K562 (cell line): ENCODE results near the gene MRPS18B. TPM values are rescaled to one million over a fixed set of nuclear protein-coding genes. Genes with fewer than 3 reads are reported as not detected.
A peak's percentile ranks its signal among the peaks of the same experiment; 100 is the strongest.

Source experiments
- HDAC8 ChIP-seq: fragments of 450-650 bp; IDR thresholded peaks from 2 replicates; pipeline ENCODE4 v1.6.1; 2016; ENCODE audit warnings: mild to moderate bottlenecking, missing genetic modification characterization, moderate library complexity, missing compliant biosample characterization
- RFX7 ChIP-seq: fragments of 250-450 bp; sonication (Bioruptor Pico); IDR thresholded peaks from 2 replicates; pipeline ENCODE4 v1.5.1; 2021; ENCODE audit warnings: mild to moderate bottlenecking
- SMC3 ChIP-seq: conservative IDR thresholded peaks from 2 replicates; pipeline ENCODE4 v1.6.1; 2011; ENCODE audit warnings: low read depth, low read length, improper control_type of control experiment; ENCODE audit not compliant: insufficient read depth
- TBP ChIP-seq: optimal IDR thresholded peaks from 2 replicates; pipeline ENCODE3; 2011; ENCODE audit warnings: low read depth, low read length, improper control_type of control experiment
- TFAM ChIP-seq: fragments of 250-450 bp; sonication (Bioruptor Pico); conservative IDR thresholded peaks from 2 replicates; pipeline ENCODE4 v1.5.0; 2021; ENCODE audit warnings: mild to moderate bottlenecking, moderate library complexity
- ZNF146 ChIP-seq: IDR thresholded peaks from one replicate; pipeline ENCODE4 v1.6.1; 2018; ENCODE audit warnings: missing compliant biosample characterization; ENCODE audit not compliant: unreplicated experiment
- ZNF717 ChIP-seq: fragments of 250-450 bp; sonication (Bioruptor Pico); IDR thresholded peaks from 2 replicates; pipeline ENCODE4 v1.5.0; 2021
- polyA plus RNA-seq, 8 experiments: library from polyadenylated mRNA; depleted of rRNA in 4 of 8; stranded (reverse) in 5 of 8; unstranded in 3 of 8; fragments of >200 nt; fragmentation: Nextera tagmentation in 2 of 8; fragmentation: Illumina TruSeq in 1 of 8; extraction: Ambion mirVana in 2 of 8; extraction: Trizol in 1 of 8; gene quantifications; 2 replicates each; pipeline versions ENCODE4 v1.2.1 to v1.2.3, GENCODE V29; 2011 to 2014; ENCODE audit warnings: inconsistent platforms in 1 of 8, missing spikeins in 1 of 8
- total RNA-seq, 7 experiments: library from RNA; depleted of rRNA in 6 of 7; stranded (reverse); fragments of >200 nt in 6 of 7; fragmentation: Illumina TruSeq in 2 of 7; extraction: Trizol in 2 of 7; gene quantifications; 2 replicates each; pipeline versions ENCODE4 v1.2.1 to v1.2.3, GENCODE V29; 2011 to 2021; ENCODE audit warnings: low replicate concordance in 1 of 7
- TF ChIP-seq, protein P1 (sequence below): fragments of 250-450 bp; sonication (Bioruptor Pico); IDR thresholded peaks from 2 replicates; pipeline ENCODE4 v1.9.0; 2021; ENCODE audit warnings: mild to moderate bottlenecking
- TF ChIP-seq, protein P2 (sequence below): fragments of 450-650 bp; IDR thresholded peaks from 2 replicates; pipeline ENCODE4 v1.7.1; 2018; ENCODE audit warnings: mild to moderate bottlenecking, low read depth; ENCODE audit not compliant: partially characterized antibody
- TF ChIP-seq, protein P3 (sequence below): fragments of 450-650 bp; IDR thresholded peaks from 2 replicates; pipeline ENCODE4 v1.6.1; 2016; ENCODE audit warnings: mild to moderate bottlenecking
- TF ChIP-seq, protein P4 (sequence below): sonication (generic); formaldehyde crosslinking; IDR thresholded peaks from 2 replicates; pipeline ENCODE4 v1.8.1; 2022; ENCODE audit warnings: missing genetic modification reagents
- TF ChIP-seq, protein P5 (sequence below), 2 experiments: IDR thresholded peaks; 2 replicates each; pipeline ENCODE4 v1.6.1; 2012; ENCODE audit warnings: improper control_type of control experiment in 2 of 2, low read depth in 2 of 2, low read length in 2 of 2, borderline replicate concordance in 1 of 2
- TF ChIP-seq, protein P6 (sequence below): fragments of 250-450 bp; sonication (Bioruptor Pico); IDR thresholded peaks from 2 replicates; pipeline ENCODE4 v1.9.0; 2021; ENCODE audit warnings: mild to moderate bottlenecking, inconsistent platforms

Gene MRPS18B
- total and polyA plus RNA-seq, 9 of the 15 experiments (the other 6 are each of a cell fraction or from before 2014, with no cell fraction given): 132 to 383 (median 178) TPM

DNA sequence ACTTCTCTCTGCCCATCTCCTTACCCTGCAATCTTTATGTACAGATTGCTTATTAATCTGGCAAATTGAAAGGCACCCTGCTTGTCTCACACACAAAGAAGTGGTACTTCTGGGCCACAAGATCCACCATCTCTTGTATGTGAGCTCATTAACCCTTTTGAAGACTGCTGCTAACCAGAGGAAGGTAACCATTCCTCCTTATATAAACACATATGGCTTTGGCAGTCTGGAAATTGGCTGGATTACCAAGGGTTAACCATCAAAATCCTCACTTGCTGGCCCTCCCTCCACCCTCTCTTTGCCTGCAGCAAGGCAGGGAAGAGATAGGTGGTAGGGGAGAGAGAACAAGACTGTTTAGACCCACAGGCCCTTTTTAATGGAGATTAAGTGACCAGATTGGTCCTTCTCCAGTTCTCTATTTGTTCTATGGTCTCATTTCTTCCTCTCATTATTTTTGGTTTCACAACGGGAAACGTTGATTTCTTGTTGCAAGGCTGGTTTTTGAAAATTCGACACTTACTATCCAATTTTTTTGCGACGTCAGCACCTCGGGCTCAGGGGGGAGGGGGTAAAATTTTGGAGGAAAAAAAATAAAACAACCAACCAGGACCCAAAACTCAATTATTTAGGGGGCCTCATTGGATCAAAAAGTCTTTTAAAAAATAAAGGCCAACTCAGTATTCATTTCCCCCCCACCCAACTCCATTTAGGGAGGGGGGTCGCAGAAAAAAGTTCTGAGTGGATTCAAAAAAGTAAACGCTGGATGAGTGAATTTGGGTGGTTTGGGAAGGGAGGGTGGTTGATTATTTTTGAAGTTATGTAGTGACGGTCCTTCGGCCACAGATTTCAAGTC, 1.5 kb upstream of the MRPS18B start (continued):
- TF ChIP-seq, protein P1, sequence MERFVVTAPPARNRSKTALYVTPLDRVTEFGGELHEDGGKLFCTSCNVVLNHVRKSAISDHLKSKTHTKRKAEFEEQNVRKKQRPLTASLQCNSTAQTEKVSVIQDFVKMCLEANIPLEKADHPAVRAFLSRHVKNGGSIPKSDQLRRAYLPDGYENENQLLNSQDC: no peak
- TF ChIP-seq ZNF146 (CRISPR knock-in tag): no peak
- TF ChIP-seq, protein P2, sequence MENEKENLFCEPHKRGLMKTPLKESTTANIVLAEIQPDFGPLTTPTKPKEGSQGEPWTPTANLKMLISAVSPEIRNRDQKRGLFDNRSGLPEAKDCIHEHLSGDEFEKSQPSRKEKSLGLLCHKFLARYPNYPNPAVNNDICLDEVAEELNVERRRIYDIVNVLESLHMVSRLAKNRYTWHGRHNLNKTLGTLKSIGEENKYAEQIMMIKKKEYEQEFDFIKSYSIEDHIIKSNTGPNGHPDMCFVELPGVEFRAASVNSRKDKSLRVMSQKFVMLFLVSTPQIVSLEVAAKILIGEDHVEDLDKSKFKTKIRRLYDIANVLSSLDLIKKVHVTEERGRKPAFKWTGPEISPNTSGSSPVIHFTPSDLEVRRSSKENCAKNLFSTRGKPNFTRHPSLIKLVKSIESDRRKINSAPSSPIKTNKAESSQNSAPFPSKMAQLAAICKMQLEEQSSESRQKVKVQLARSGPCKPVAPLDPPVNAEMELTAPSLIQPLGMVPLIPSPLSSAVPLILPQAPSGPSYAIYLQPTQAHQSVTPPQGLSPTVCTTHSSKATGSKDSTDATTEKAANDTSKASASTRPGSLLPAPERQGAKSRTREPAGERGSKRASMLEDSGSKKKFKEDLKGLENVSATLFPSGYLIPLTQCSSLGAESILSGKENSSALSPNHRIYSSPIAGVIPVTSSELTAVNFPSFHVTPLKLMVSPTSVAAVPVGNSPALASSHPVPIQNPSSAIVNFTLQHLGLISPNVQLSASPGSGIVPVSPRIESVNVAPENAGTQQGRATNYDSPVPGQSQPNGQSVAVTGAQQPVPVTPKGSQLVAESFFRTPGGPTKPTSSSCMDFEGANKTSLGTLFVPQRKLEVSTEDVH: no peak
- TF ChIP-seq ZNF717: peak; percentile 49; the same call in 1 of the 2 replicates
- no peak for TF ChIP-seq SMC3
- TF ChIP-seq, protein P3, sequence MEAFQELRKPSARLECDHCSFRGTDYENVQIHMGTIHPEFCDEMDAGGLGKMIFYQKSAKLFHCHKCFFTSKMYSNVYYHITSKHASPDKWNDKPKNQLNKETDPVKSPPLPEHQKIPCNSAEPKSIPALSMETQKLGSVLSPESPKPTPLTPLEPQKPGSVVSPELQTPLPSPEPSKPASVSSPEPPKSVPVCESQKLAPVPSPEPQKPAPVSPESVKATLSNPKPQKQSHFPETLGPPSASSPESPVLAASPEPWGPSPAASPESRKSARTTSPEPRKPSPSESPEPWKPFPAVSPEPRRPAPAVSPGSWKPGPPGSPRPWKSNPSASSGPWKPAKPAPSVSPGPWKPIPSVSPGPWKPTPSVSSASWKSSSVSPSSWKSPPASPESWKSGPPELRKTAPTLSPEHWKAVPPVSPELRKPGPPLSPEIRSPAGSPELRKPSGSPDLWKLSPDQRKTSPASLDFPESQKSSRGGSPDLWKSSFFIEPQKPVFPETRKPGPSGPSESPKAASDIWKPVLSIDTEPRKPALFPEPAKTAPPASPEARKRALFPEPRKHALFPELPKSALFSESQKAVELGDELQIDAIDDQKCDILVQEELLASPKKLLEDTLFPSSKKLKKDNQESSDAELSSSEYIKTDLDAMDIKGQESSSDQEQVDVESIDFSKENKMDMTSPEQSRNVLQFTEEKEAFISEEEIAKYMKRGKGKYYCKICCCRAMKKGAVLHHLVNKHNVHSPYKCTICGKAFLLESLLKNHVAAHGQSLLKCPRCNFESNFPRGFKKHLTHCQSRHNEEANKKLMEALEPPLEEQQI: no peak
- TF ChIP-seq RFX7 (CRISPR knock-in tag): 0 out of 2 replicates have a peak, but pooled peaks have one; percentile 6
- TF ChIP-seq TFAM: no peak
- TF ChIP-seq, protein P4, sequence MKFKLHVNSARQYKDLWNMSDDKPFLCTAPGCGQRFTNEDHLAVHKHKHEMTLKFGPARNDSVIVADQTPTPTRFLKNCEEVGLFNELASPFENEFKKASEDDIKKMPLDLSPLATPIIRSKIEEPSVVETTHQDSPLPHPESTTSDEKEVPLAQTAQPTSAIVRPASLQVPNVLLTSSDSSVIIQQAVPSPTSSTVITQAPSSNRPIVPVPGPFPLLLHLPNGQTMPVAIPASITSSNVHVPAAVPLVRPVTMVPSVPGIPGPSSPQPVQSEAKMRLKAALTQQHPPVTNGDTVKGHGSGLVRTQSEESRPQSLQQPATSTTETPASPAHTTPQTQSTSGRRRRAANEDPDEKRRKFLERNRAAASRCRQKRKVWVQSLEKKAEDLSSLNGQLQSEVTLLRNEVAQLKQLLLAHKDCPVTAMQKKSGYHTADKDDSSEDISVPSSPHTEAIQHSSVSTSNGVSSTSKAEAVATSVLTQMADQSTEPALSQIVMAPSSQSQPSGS (CRISPR knock-in tag): no peak
- TF ChIP-seq, protein P5, sequence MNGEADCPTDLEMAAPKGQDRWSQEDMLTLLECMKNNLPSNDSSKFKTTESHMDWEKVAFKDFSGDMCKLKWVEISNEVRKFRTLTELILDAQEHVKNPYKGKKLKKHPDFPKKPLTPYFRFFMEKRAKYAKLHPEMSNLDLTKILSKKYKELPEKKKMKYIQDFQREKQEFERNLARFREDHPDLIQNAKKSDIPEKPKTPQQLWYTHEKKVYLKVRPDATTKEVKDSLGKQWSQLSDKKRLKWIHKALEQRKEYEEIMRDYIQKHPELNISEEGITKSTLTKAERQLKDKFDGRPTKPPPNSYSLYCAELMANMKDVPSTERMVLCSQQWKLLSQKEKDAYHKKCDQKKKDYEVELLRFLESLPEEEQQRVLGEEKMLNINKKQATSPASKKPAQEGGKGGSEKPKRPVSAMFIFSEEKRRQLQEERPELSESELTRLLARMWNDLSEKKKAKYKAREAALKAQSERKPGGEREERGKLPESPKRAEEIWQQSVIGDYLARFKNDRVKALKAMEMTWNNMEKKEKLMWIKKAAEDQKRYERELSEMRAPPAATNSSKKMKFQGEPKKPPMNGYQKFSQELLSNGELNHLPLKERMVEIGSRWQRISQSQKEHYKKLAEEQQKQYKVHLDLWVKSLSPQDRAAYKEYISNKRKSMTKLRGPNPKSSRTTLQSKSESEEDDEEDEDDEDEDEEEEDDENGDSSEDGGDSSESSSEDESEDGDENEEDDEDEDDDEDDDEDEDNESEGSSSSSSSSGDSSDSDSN (IDR thresholded peaks at IDR 0.05; ENCODE audit: borderline replicate concordance in 1 of 2, low read depth in 2 of 2, low read length in 2 of 2): no peak
- TF ChIP-seq, protein P6, sequence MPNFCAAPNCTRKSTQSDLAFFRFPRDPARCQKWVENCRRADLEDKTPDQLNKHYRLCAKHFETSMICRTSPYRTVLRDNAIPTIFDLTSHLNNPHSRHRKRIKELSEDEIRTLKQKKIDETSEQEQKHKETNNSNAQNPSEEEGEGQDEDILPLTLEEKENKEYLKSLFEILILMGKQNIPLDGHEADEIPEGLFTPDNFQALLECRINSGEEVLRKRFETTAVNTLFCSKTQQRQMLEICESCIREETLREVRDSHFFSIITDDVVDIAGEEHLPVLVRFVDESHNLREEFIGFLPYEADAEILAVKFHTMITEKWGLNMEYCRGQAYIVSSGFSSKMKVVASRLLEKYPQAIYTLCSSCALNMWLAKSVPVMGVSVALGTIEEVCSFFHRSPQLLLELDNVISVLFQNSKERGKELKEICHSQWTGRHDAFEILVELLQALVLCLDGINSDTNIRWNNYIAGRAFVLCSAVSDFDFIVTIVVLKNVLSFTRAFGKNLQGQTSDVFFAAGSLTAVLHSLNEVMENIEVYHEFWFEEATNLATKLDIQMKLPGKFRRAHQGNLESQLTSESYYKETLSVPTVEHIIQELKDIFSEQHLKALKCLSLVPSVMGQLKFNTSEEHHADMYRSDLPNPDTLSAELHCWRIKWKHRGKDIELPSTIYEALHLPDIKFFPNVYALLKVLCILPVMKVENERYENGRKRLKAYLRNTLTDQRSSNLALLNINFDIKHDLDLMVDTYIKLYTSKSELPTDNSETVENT (CRISPR knock-in tag): peak; percentile 28; the same call in 1 of the 2 replicates
- no peak for TF ChIP-seq HDAC8 (tag)
- TF ChIP-seq TBP: no peak
